ENCODE data around the gene FMO1.

DNA sequence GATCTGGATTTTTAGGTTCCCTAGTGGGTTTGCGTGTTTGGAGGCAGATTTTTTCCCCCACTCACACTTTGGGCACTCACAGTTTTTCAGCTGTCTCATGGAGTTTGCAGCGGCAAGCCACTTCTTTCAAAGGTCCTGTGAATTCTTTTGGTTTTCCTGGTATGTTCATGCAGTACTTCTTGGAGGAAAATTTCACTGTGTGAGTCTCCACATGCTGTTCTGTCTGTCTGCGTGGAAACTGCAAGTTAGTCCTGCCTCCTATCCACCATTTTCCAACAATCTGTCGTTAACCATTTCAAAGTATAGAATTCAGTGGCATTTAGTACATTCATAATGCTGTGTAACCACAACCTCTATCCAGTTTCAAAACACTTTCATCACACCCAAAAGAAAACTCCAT, 793 bp upstream of the FMO1 start:
- TF ChIP-seq CTCF (IDR thresholded peaks at IDR 0.05; ENCODE audit: low read depth, low read length) (no peak), EZH2phosphoT487 (IDR thresholded peaks at IDR 0.05; ENCODE audit: low read depth) (no peak)
